DOHH2 (cell line): Measurements from ENCODE around the gene EPHA5.

Source experiments
- H3F3A ChIP-seq: fragments of 200-600 bp; sonication (generic), shearing (Covaris generic); 2 replicates; pipeline ENCODE4 v1.6.0; 2016; ENCODE audit warnings: antibody characterized with exemption, mild to moderate bottlenecking; ENCODE audit not compliant: control insufficient read depth, insufficient read depth
- H3K27ac ChIP-seq: fragments of 200-600 bp; sonication (generic); 2 replicates; pipeline ENCODE4 v1.5.1; 2014; ENCODE audit warnings: low read depth, mild to moderate bottlenecking, low read length, moderate library complexity
- H3K27me3 ChIP-seq: fragments of 200-600 bp; sonication (generic); 2 replicates; pipeline ENCODE4 v1.6.1; 2014; ENCODE audit warnings: mild to moderate bottlenecking, low read length, mixed read lengths; ENCODE audit not compliant: control insufficient read depth
- H3K36me3 ChIP-seq: fragments of 200-600 bp; sonication (generic); 2 replicates; pipeline ENCODE4 v1.6.1; 2014; ENCODE audit warnings: mild to moderate bottlenecking, low read length, moderate library complexity, mixed read lengths; ENCODE audit not compliant: control insufficient read depth
- H3K4me1 ChIP-seq: fragments of 200-600 bp; sonication (generic); 2 replicates; pipeline ENCODE4 v1.6.1; 2014; ENCODE audit warnings: mild to moderate bottlenecking, low read length, mixed read lengths; ENCODE audit not compliant: control insufficient read depth
- H3K4me2 ChIP-seq: fragments of 200-600 bp; sonication (generic); 2 replicates; pipeline ENCODE4 v1.6.0; 2014; ENCODE audit warnings: mild to moderate bottlenecking, low read length, moderate library complexity
- H3K4me3 ChIP-seq: fragments of 200-600 bp; sonication (generic); 2 replicates; pipeline ENCODE4 v1.5.1; 2014; ENCODE audit warnings: mild to moderate bottlenecking, low read length, mixed read lengths
- H3K79me2 ChIP-seq: fragments of 200-600 bp; sonication (generic); 2 replicates; pipeline ENCODE4 v1.6.1; 2014; ENCODE audit warnings: mild to moderate bottlenecking, low read length, mixed read lengths; ENCODE audit not compliant: control insufficient read depth
- H3K9me2 ChIP-seq: fragments of 200-600 bp; sonication (generic); replicated peaks from 2 replicates; pipeline ENCODE4 v1.6.1; 2014; ENCODE audit warnings: mild to moderate bottlenecking, low read length, mixed read lengths; ENCODE audit not compliant: control insufficient read depth
- H3K9me3 ChIP-seq: fragments of 200-600 bp; sonication (generic); 2 replicates; pipeline ENCODE4 v1.6.1; 2014; ENCODE audit warnings: antibody characterized with exemption, low read length, mixed read lengths; ENCODE audit not compliant: control insufficient read depth, insufficient read depth
- H4K20me1 ChIP-seq: fragments of 200-600 bp; sonication (generic); 2 replicates; pipeline ENCODE4 v1.6.0; 2014; ENCODE audit warnings: low read depth, mild to moderate bottlenecking, antibody characterized with exemption, low read length, moderate library complexity; ENCODE audit not compliant: control insufficient read depth, insufficient read depth
- EZH2phosphoT487 ChIP-seq: fragments of 200-600 bp; sonication (generic); IDR thresholded peaks from 2 replicates; pipeline ENCODE4 v1.6.1; 2017; ENCODE audit warnings: borderline replicate concordance, mild to moderate bottlenecking, antibody characterized with exemption, low read length, moderate library complexity, mixed read lengths
- TF ChIP-seq, protein P1 (sequence below): fragments of 200-600 bp; sonication (generic); IDR thresholded peaks from one replicate; pipeline ENCODE4 v1.5.1; 2014; ENCODE audit warnings: antibody characterized with exemption, mild to moderate bottlenecking, low read depth, low read length; ENCODE audit not compliant: poor library complexity, severe bottlenecking

The EPHA5 gene

DNA sequence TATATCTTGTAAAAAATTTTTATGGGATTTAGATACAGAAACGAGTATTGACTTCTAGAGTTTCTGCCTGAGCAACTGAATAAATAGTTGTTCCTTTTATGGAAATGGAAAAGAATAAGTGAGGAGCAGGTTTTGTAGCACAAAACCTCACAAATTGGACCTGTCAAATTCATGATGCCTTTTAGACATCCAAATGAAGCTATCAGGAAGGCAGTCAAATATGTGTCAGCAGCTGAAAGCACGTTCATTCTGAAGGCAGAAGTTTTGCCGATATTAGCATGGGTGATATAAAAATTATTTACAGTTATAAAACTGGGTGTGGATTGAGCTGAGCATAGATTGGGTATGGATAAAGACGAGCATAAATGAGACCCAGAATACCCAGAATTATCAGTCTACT is 374.0 kb downstream of the EPHA5 start:
- Histone ChIP-seq H4K20me1 (no peaks in the 10 kb centered on the region), H3K4me3 (no peak overlapping the region), H3K27me3 (no peaks in the 10 kb centered on the region), H3F3A (no peaks in the 10 kb centered on the region), H3K36me3 (no peaks in the 10 kb centered on the region), H3K79me2 (no peaks in the 10 kb centered on the region), H3K9me3 (no peaks in the 10 kb centered on the region), H3K4me1 (no peaks in the 10 kb centered on the region), H3K27ac (no peak overlapping the region), H3K9me2 (no peaks in the 10 kb centered on the region), H3K4me2 (no peak overlapping the region)
- TF ChIP-seq, protein P1, sequence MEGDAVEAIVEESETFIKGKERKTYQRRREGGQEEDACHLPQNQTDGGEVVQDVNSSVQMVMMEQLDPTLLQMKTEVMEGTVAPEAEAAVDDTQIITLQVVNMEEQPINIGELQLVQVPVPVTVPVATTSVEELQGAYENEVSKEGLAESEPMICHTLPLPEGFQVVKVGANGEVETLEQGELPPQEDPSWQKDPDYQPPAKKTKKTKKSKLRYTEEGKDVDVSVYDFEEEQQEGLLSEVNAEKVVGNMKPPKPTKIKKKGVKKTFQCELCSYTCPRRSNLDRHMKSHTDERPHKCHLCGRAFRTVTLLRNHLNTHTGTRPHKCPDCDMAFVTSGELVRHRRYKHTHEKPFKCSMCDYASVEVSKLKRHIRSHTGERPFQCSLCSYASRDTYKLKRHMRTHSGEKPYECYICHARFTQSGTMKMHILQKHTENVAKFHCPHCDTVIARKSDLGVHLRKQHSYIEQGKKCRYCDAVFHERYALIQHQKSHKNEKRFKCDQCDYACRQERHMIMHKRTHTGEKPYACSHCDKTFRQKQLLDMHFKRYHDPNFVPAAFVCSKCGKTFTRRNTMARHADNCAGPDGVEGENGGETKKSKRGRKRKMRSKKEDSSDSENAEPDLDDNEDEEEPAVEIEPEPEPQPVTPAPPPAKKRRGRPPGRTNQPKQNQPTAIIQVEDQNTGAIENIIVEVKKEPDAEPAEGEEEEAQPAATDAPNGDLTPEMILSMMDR: no peak
- TF ChIP-seq EZH2phosphoT487: no peak

DNA sequence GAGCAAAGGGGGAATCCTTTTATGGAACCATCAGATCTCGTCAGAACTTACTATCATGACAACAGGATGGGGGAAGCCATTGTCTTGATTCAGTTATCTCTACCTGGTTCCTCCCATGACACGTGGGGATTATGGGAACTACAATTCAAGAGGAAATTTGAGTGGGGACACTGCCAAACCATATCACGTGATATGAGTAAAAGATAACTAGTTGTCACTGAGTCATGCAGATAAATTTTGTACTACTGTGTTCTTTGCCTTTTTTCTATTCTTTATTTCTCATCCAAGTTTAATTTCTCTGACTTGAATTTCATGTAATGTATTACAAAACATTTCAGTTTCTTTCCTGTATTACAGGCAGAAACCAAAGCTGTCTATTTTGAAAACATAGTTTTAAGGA is 383.2 kb downstream of the EPHA5 start:
- H3K36me3 ChIP-seq: no peaks in the 10 kb centered on the region
- no peaks in the 10 kb centered on the region for H3F3A ChIP-seq
- no peak overlapping the region for H3K4me3 ChIP-seq
- TF ChIP-seq EZH2phosphoT487: no peak
- TF ChIP-seq, protein P1: no peak
- no peaks in the 10 kb centered on the region for H3K9me3 ChIP-seq
- H3K4me1 ChIP-seq: no peaks in the 10 kb centered on the region
- no peaks in the 10 kb centered on the region for H3K79me2 ChIP-seq
- H3K4me2 ChIP-seq: no peak overlapping the region
- no peaks in the 10 kb centered on the region for H3K9me2 ChIP-seq
- no peak overlapping the region for H3K27ac ChIP-seq
- H4K20me1 ChIP-seq: no peaks in the 10 kb centered on the region
- no peaks in the 10 kb centered on the region for H3K27me3 ChIP-seq
